ENCODE measurements around the gene FHIT.

FHIT gene

DNA sequence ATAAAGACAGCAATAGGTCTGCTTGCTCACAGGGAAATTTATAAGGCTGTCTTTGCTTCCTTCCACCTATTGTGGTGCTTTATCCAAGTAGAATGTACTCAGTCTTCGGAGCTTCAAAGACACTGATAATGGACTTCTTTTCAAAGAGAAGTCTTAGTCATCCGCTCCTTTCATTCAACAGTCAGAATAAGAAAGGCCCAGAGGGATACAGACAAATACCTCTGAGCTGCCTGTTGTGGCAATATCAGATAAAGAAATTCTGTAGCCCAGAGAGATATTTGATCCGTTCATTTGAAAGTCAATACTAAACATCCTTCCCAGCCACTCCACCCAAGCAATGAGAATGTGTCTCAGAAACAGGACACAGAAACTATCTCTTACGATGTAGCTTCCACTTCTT is 110.0 kb downstream of the FHIT start:
- Histone ChIP-seq H3K27ac (ENCODE audit: low read depth, low read length) (no peak overlapping the region), H3K9me3 (ENCODE audit: insufficient read depth, low read length) (no peaks in the 10 kb centered on the region; the same call in 1 of the 2 replicates), H3K79me2 (ENCODE audit: insufficient read depth, low read length) (no peaks in the 10 kb centered on the region), H3K36me3 (ENCODE audit: low read length) (no peaks in the 10 kb centered on the region), H3K27me3 (ENCODE audit: low read length) (no peaks in the 10 kb centered on the region), H3K4me2 (ENCODE audit: low read depth, low read length, poor library complexity, severe bottlenecking) (no peak overlapping the region), H3K9me2 (replicated peaks; ENCODE audit: insufficient read depth, low read length) (no peaks in the 10 kb centered on the region), H3K9ac (ENCODE audit: low read length) (no peak overlapping the region), H3F3A (ENCODE audit: insufficient read depth) (no peaks in the 10 kb centered on the region), H4K20me1 (ENCODE audit: low read depth, low read length) (no peaks in the 10 kb centered on the region), H2AFZ (ENCODE audit: low read depth, low read length, severe bottlenecking) (no peak overlapping the region), H3K4me3 (ENCODE audit: insufficient read depth, low read length, poor library complexity, severe bottlenecking) (no peak overlapping the region)
- TF ChIP-seq CTCF (IDR thresholded peaks at IDR 0.05; ENCODE audit: insufficient read depth, low read length, poor library complexity, severe bottlenecking) (no peak), EZH2phosphoT487 (conservative IDR thresholded peaks at IDR 0.05; ENCODE audit: low read length) (no peak)

DNA sequence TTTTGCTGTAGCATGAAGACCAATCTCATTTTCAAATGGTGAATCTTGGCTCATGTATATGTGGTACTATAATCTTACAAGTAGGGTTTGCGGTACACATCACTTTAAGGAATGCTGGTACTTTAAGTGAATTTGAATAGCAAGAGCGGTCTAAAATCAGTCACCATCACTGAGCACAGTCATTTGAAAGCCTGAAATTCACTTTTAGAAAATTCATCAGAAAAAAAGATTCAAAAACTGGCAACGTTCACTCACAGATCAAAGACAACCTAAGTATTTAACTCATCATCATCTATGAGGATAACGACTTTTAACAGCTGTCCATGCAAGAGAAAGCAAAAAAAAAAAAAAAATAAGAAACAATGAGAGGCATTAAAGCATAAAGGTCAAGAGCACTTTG is 111.6 kb downstream of the FHIT start:
- no peak overlapping the region for H2AFZ ChIP-seq (ENCODE audit: low read depth, low read length, severe bottlenecking)
- H3K36me3 ChIP-seq (ENCODE audit: low read length) = no peaks in the 10 kb centered on the region
- no peaks in the 10 kb centered on the region for H3F3A ChIP-seq (ENCODE audit: insufficient read depth)
- TF ChIP-seq CTCF (IDR thresholded peaks at IDR 0.05; ENCODE audit: insufficient read depth, low read length, poor library complexity, severe bottlenecking) = no peak
- TF ChIP-seq EZH2phosphoT487 (conservative IDR thresholded peaks at IDR 0.05; ENCODE audit: low read length) = no peak
- no peaks in the 10 kb centered on the region for H3K27me3 ChIP-seq (ENCODE audit: low read length)
- H3K9ac ChIP-seq (ENCODE audit: low read length) = no peak overlapping the region
- no peak overlapping the region for H3K27ac ChIP-seq (ENCODE audit: low read depth, low read length)
- no peak overlapping the region for H3K4me3 ChIP-seq (ENCODE audit: insufficient read depth, low read length, poor library complexity, severe bottlenecking)
- H3K9me2 ChIP-seq (replicated peaks; ENCODE audit: insufficient read depth, low read length) = no peaks in the 10 kb centered on the region
- no peak overlapping the region for H3K4me2 ChIP-seq (ENCODE audit: low read depth, low read length, poor library complexity, severe bottlenecking)
- H3K9me3 ChIP-seq (ENCODE audit: insufficient read depth, low read length) = no peaks in the 10 kb centered on the region
- H4K20me1 ChIP-seq (ENCODE audit: low read depth, low read length) = no peaks in the 10 kb centered on the region
- H3K79me2 ChIP-seq (ENCODE audit: insufficient read depth, low read length) = no peaks in the 10 kb centered on the region

- Histone ChIP-seq H4K20me1 (ENCODE audit: low read depth, low read length) (no peaks in the 10 kb centered on the region), H3K27ac (ENCODE audit: low read depth, low read length) (no peak overlapping the region), H2AFZ (ENCODE audit: low read depth, low read length, severe bottlenecking) (no peak overlapping the region), H3K27me3 (ENCODE audit: low read length) (no peaks in the 10 kb centered on the region), H3K4me3 (ENCODE audit: insufficient read depth, low read length, poor library complexity, severe bottlenecking) (no peak overlapping the region), H3K9me3 (ENCODE audit: insufficient read depth, low read length) (no peaks in the 10 kb centered on the region), H3K79me2 (ENCODE audit: insufficient read depth, low read length) (no peaks in the 10 kb centered on the region), H3K9ac (ENCODE audit: low read length) (no peak overlapping the region), H3K36me3 (ENCODE audit: low read length) (no peaks in the 10 kb centered on the region), H3F3A (ENCODE audit: insufficient read depth) (no peaks in the 10 kb centered on the region), H3K4me2 (ENCODE audit: low read depth, low read length, poor library complexity, severe bottlenecking) (no peak overlapping the region), H3K9me2 (replicated peaks; ENCODE audit: insufficient read depth, low read length) (no peaks in the 10 kb centered on the region)
- TF ChIP-seq CTCF (IDR thresholded peaks at IDR 0.05; ENCODE audit: insufficient read depth, low read length, poor library complexity, severe bottlenecking) (no peak), EZH2phosphoT487 (conservative IDR thresholded peaks at IDR 0.05; ENCODE audit: low read length) (no peak)
These were observed 112.9 kb downstream of the FHIT start for GRCh38 chr3:61138401-61138800.
